ENCODE data around the gene RASAL3. TPM values are rescaled to one million over a fixed set of nuclear protein-coding genes. Genes with fewer than 3 reads are reported as not detected.

The RASAL3 gene
- total RNA-seq, 1 experiment from 2014 or later: 0.10 TPM

- ATAC-seq: no peak
- Histone ChIP-seq H3K4me3 (ENCODE audit: low read depth in 2 of 2, low read length in 2 of 2) (no peak overlapping the region), H3K27me3 (ENCODE audit: control insufficient read depth, insufficient read depth, low read length) (no peaks in the 10 kb centered on the region), H3K27ac (ENCODE audit: low read length) (no peak overlapping the region), H3K4me1 (ENCODE audit: control insufficient read depth, insufficient read depth, low read length) (no peaks in the 10 kb centered on the region), H3K36me3 (ENCODE audit: control insufficient read depth, insufficient read depth, low read length) (no peaks in the 10 kb centered on the region), H3K9me3 (ENCODE audit: control insufficient read depth, insufficient read depth, low read depth, low read length) (no peaks in the 10 kb centered on the region)
- CTCF ChIA-PET: no interaction called here
- POLR2A ChIA-PET: no interaction called here
- BruUV-seq (replicated peaks): no TSS peak
- no peak for DNase-seq (ENCODE audit: low read depth, low spot score)
- intact Hi-C loops (cut with micrococcal nuclease; ENCODE audit: unreplicated experiment): no loop called here
- TF ChIP-seq TCF7L2 (IDR thresholded peaks at IDR 0.05; ENCODE audit: low read depth, low read length) (no peak), CTCF (IDR thresholded peaks at IDR 0.05) (no peak), POLR2AphosphoS5 (IDR thresholded peaks at IDR 0.05; ENCODE audit: low read depth, low read length) (no peak), REST (IDR thresholded peaks at IDR 0.05; ENCODE audit: insufficient read depth in 1 of 2, low read depth in 2 of 2, low read length in 1 of 2) (no peak), SIN3A (IDR thresholded peaks at IDR 0.05; ENCODE audit: borderline replicate concordance, insufficient read depth, low read depth, low read length) (no peak)
- in situ Hi-C loops (cut with HindIII; ENCODE audit: low pct_unique_long_range_greater_than_20kb, low sequenced_read_pairs): no loop called here
Measured at GRCh38 chr19:15442142-15442920, 22.0 kb downstream of the RASAL3 start.

- ATAC-seq (no peak), DNase-seq (ENCODE audit: low read depth, low spot score) (no peak)
- in situ Hi-C loops (cut with HindIII; ENCODE audit: low pct_unique_long_range_greater_than_20kb, low sequenced_read_pairs) (no loop called here), intact Hi-C loops (cut with micrococcal nuclease; ENCODE audit: unreplicated experiment) (no loop called here)
- POLR2A ChIA-PET: no interaction called here
- CTCF ChIA-PET: no interaction called here
- no TSS peak for BruUV-seq (replicated peaks)
- H3K4me1 ChIP-seq (ENCODE audit: control insufficient read depth, insufficient read depth, low read length): no peaks in the 10 kb centered on the region
- H3K9me3 ChIP-seq (ENCODE audit: control insufficient read depth, insufficient read depth, low read depth, low read length): no peaks in the 10 kb centered on the region
- no peak overlapping the region for H3K4me3 ChIP-seq (ENCODE audit: low read depth in 2 of 2, low read length in 2 of 2)
- H3K27me3 ChIP-seq (ENCODE audit: control insufficient read depth, insufficient read depth, low read length): no peaks in the 10 kb centered on the region
- H3K36me3 ChIP-seq (ENCODE audit: control insufficient read depth, insufficient read depth, low read length): no peaks in the 10 kb centered on the region
- no peak overlapping the region for H3K27ac ChIP-seq (ENCODE audit: low read length)
- TF ChIP-seq SIN3A (IDR thresholded peaks at IDR 0.05; ENCODE audit: borderline replicate concordance, insufficient read depth, low read depth, low read length) (no peak), REST (IDR thresholded peaks at IDR 0.05; ENCODE audit: insufficient read depth in 1 of 2, low read depth in 2 of 2, low read length in 1 of 2) (no peak), CTCF (IDR thresholded peaks at IDR 0.05) (no peak), TCF7L2 (IDR thresholded peaks at IDR 0.05; ENCODE audit: low read depth, low read length) (no peak), POLR2AphosphoS5 (IDR thresholded peaks at IDR 0.05; ENCODE audit: low read depth, low read length) (no peak)
Measured at GRCh38 chr19:15441317-15441716, 23.0 kb downstream of the RASAL3 start.

All from Panc1 (cell line).